K562 (cell line): ENCODE data around the gene SPRYD3. TPM values are rescaled to one million over a fixed set of nuclear protein-coding genes. Genes with fewer than 3 reads are reported as not detected.

Source experiments
- CBX2 ChIP-seq: fragments of 200-600 bp; sonication (generic); IDR thresholded peaks from one replicate; pipeline ENCODE4 v1.6.1; 2012; ENCODE audit warnings: mild to moderate bottlenecking, low read length, inconsistent platforms; ENCODE audit not compliant: insufficient read depth, poor library complexity, severe bottlenecking
- GATA2 ChIP-seq: sonication (generic); formaldehyde crosslinking; IDR thresholded peaks from 2 replicates; pipeline ENCODE4 v1.4.0; 2020; ENCODE audit warnings: mild to moderate bottlenecking, missing genetic modification reagents
- HMGXB4 ChIP-seq: sonication (generic); formaldehyde crosslinking; IDR thresholded peaks from 2 replicates; pipeline ENCODE4 v1.8.1; 2023; ENCODE audit warnings: mild to moderate bottlenecking, missing genetic modification reagents
- LARP7 ChIP-seq: fragments of 450-650 bp; IDR thresholded peaks from 2 replicates; pipeline ENCODE4 v1.6.1; 2016
- NUFIP1 ChIP-seq: fragments of 450-650 bp; IDR thresholded peaks from 2 replicates; pipeline ENCODE4 v1.6.1; 2018; ENCODE audit not compliant: partially characterized antibody
- POU5F1 ChIP-seq: fragments of 150-350 bp; IDR thresholded peaks from 2 replicates; pipeline ENCODE4 v1.6.1; 2014; ENCODE audit warnings: borderline replicate concordance, low read length, low read depth, mild to moderate bottlenecking; ENCODE audit not compliant: partially characterized antibody
- RBM15 ChIP-seq: fragments of 200-400 bp; formaldehyde crosslinking; IDR thresholded peaks from 2 replicates; pipeline ENCODE4 v1.6.1; 2018; ENCODE audit warnings: mild to moderate bottlenecking, low read length, moderate library complexity; ENCODE audit not compliant: insufficient read depth
- RUNX1 ChIP-seq: sonication (generic); IDR thresholded peaks from 2 replicates; pipeline ENCODE4 v1.6.1; 2016; ENCODE audit warnings: antibody characterized with exemption, low read depth
- SAP30 ChIP-seq: fragments of 200-600 bp; sonication (generic); IDR thresholded peaks from 2 replicates; pipeline ENCODE4 v1.6.1; 2012; ENCODE audit warnings: borderline replicate concordance, low read depth, mild to moderate bottlenecking, moderate library complexity, low read length, control low read depth, inconsistent platforms; ENCODE audit not compliant: insufficient read depth, poor library complexity, severe bottlenecking
- SP1 ChIP-seq: sonication (generic); formaldehyde crosslinking; IDR thresholded peaks from 2 replicates; pipeline ENCODE4 v1.8.1; 2022; ENCODE audit warnings: mild to moderate bottlenecking, missing genetic modification reagents
- TEAD1 ChIP-seq, 2 experiments: fragments of 450-650 bp in 1 of 2; sonication (generic) in 1 of 2; formaldehyde crosslinking; IDR thresholded peaks; 2 replicates each; pipeline versions ENCODE4 v1.4.0 to v1.8.0; 2020 to 2022; ENCODE audit warnings: mild to moderate bottlenecking in 2 of 2, missing genetic modification reagents in 1 of 2
- TEAD2 ChIP-seq: fragments of 450-650 bp; IDR thresholded peaks from 2 replicates; pipeline ENCODE4 v1.6.1; 2016; ENCODE audit warnings: missing genetic modification characterization, control low read depth, missing compliant biosample characterization
- THRB ChIP-seq: fragments of 450-650 bp; formaldehyde crosslinking; conservative IDR thresholded peaks from 2 replicates; pipeline ENCODE4 v1.4.0; 2022; ENCODE audit warnings: mild to moderate bottlenecking, missing genetic modification characterization
- UBTF ChIP-seq, 2 experiments: IDR thresholded peaks; 2 replicates each; pipeline ENCODE4 v1.6.1; 2012; ENCODE audit warnings: improper control_type of control experiment in 2 of 2, low read depth in 2 of 2, low read length in 2 of 2, borderline replicate concordance in 1 of 2
- XRCC3 ChIP-seq: fragments of 450-650 bp; IDR thresholded peaks from 2 replicates; pipeline ENCODE4 v1.6.1; 2017; ENCODE audit warnings: mild to moderate bottlenecking, moderate library complexity
- ZBTB5 ChIP-seq: fragments of 450-650 bp; IDR thresholded peaks from 2 replicates; pipeline ENCODE4 v1.6.1; 2017; ENCODE audit warnings: antibody characterized with exemption
- ZNF282 ChIP-seq: sonication (generic); formaldehyde crosslinking; IDR thresholded peaks from 2 replicates; pipeline ENCODE4 v1.8.1; 2023; ENCODE audit warnings: missing genetic modification reagents
- polyA plus RNA-seq, 8 experiments: library from polyadenylated mRNA; depleted of rRNA in 4 of 8; stranded (reverse) in 5 of 8; unstranded in 3 of 8; fragments of >200 nt; fragmentation: Nextera tagmentation in 2 of 8; fragmentation: Illumina TruSeq in 1 of 8; extraction: Ambion mirVana in 2 of 8; extraction: Trizol in 1 of 8; gene quantifications; 2 replicates each; pipeline versions ENCODE4 v1.2.1 to v1.2.3, GENCODE V29; 2011 to 2014; ENCODE audit warnings: inconsistent platforms in 1 of 8, missing spikeins in 1 of 8
- total RNA-seq, 7 experiments: library from RNA; depleted of rRNA in 6 of 7; stranded (reverse); fragments of >200 nt in 6 of 7; fragmentation: Illumina TruSeq in 2 of 7; extraction: Trizol in 2 of 7; gene quantifications; 2 replicates each; pipeline versions ENCODE4 v1.2.1 to v1.2.3, GENCODE V29; 2011 to 2021; ENCODE audit warnings: low replicate concordance in 1 of 7
- TF ChIP-seq, protein P1 (sequence below): fragments of 250-450 bp; sonication (Bioruptor Pico); IDR thresholded peaks from 2 replicates; pipeline ENCODE4 v1.4.0; 2020; ENCODE audit warnings: mild to moderate bottlenecking

Gene SPRYD3
- total and polyA plus RNA-seq, 9 of the 15 experiments (the other 6 are each of a cell fraction or from before 2014, with no cell fraction given) = 1.5 to 13.6 (median 7.6) TPM

DNA sequence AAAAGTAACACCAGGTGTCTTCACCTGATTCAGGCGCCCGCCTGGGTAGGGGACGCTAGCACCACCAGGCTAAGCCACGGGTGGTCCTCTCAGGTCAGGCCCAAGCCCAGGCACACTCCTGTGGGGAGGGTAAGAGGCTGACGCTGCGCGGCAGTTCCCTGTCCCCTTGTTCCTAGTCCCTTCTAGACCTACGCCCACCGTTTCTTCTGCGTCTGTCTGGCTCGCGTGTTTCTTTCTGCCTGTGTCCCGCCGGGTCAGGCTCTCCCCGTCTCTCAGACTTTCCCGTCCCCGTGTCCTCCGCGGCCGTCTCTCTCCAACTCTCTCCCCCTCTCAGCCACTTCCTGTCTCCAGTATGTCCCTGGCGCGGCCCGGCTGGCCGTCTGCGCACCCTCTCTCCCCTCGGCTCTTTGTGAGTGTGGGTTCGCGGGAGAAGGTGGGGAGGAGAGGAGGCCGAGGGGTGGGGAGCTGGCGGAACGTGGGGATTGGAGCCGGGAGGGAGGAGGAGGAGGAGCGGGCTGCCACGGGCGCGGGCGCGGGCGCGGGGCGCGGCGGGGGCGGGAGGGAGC, 32.5 kb downstream of the SPRYD3 start (continued):
- TF ChIP-seq ZBTB5 = peak; percentile 47; the same call in 1 of the 2 replicates
- TF ChIP-seq SAP30 = no peak
- no peak for TF ChIP-seq RUNX1
- TF ChIP-seq UBTF (IDR thresholded peaks at IDR 0.05; ENCODE audit: borderline replicate concordance in 1 of 2, low read depth in 2 of 2, low read length in 2 of 2) = no peak; a peak in 1 of 4 replicates
- TF ChIP-seq THRB (CRISPR knock-in tag) = peak; percentile 95
- no peak for TF ChIP-seq GATA2
- TF ChIP-seq CBX2 = no peak
- TF ChIP-seq XRCC3 = no peak
- TF ChIP-seq LARP7 = peak; percentile 82; the same call in 1 of the 2 replicates
- no peak for TF ChIP-seq ZNF282 (CRISPR knock-in tag)
- no peak for TF ChIP-seq NUFIP1
- TF ChIP-seq, protein P1, sequence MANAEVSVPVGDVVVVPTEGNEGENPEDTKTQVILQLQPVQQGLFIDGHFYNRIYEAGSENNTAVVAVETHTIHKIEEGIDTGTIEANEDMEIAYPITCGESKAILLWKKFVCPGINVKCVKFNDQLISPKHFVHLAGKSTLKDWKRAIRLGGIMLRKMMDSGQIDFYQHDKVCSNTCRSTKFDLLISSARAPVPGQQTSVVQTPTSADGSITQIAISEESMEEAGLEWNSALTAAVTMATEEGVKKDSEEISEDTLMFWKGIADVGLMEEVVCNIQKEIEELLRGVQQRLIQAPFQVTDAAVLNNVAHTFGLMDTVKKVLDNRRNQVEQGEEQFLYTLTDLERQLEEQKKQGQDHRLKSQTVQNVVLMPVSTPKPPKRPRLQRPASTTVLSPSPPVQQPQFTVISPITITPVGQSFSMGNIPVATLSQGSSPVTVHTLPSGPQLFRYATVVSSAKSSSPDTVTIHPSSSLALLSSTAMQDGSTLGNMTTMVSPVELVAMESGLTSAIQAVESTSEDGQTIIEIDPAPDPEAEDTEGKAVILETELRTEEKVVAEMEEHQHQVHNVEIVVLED (CRISPR knock-in tag) = peak; percentile 26; the same call in 1 of the 2 replicates
- TF ChIP-seq SP1 (CRISPR knock-in tag) = 0 out of 2 replicates have a peak, but pooled peaks have one; percentile 40
- no peak for TF ChIP-seq TEAD1 (CRISPR knock-in tag; IDR thresholded peaks at IDR 0.05)
- TF ChIP-seq RBM15 = no peak
- TF ChIP-seq POU5F1 = no peak
- TF ChIP-seq TEAD2 = no peak
- TF ChIP-seq HMGXB4 (CRISPR knock-in tag) = no peak
